HCT116 (cell line): ENCODE data around the gene TBC1D22B.

Source experiments
- EZH2 ChIP-seq: fragments of 200-600 bp; sonication (generic); IDR thresholded peaks from 2 replicates; pipeline ENCODE4 v1.6.1; 2017; ENCODE audit warnings: antibody characterized with exemption, mixed run types
- EZH2phosphoT487 ChIP-seq: fragments of 200-600 bp; IDR thresholded peaks from 2 replicates; pipeline ENCODE4 v1.6.1; 2018; ENCODE audit warnings: antibody characterized with exemption, borderline replicate concordance
- FOSL1 ChIP-seq: IDR thresholded peaks from 2 replicates; pipeline ENCODE4 v1.6.1; 2012; ENCODE audit warnings: low read depth
- JUND ChIP-seq: IDR thresholded peaks from 2 replicates; pipeline ENCODE4 v1.6.1; 2012
- POLR2A ChIP-seq: IDR thresholded peaks from 2 replicates; pipeline ENCODE4 v1.7.0; 2011; ENCODE audit warnings: borderline replicate concordance; ENCODE audit not compliant: insufficient read depth, insufficient read length; ENCODE audit errors: extremely low read depth
- POLR2AphosphoS5 ChIP-seq: IDR thresholded peaks from 2 replicates; pipeline ENCODE4 v1.6.1; 2011; ENCODE audit warnings: mild to moderate bottlenecking, low read depth, low read length, moderate library complexity
- SIN3A ChIP-seq: IDR thresholded peaks from 2 replicates; pipeline ENCODE4 v1.6.1; 2012; ENCODE audit warnings: low read depth
- SP1 ChIP-seq: IDR thresholded peaks from 2 replicates; pipeline ENCODE4 v1.6.1; 2012; ENCODE audit warnings: low read depth
- SRF ChIP-seq: IDR thresholded peaks from 2 replicates; pipeline ENCODE4 v1.6.1; 2012; ENCODE audit warnings: low read depth
- ZNF274 ChIP-seq: fragments of 200-500 bp; sonication (Bioruptor generic); IDR thresholded peaks from 2 replicates; pipeline ENCODE4 v1.6.1; 2014; ENCODE audit warnings: mild to moderate bottlenecking, low read depth, low read length, inconsistent platforms
- TF ChIP-seq, protein P1 (sequence below), 3 experiments: fragments of 200-600 bp in 1 of 3; sonication (generic) in 1 of 3; IDR thresholded peaks in 2 of 3; conservative IDR thresholded peaks in 1 of 3; 2 replicates each; pipeline ENCODE4 v1.5.1; 2012 to 2017; ENCODE audit warnings: low read depth in 2 of 3, low read length in 2 of 3, antibody characterized with exemption in 1 of 3, borderline replicate concordance in 1 of 3, control low read depth in 1 of 3, mild to moderate bottlenecking in 1 of 3, mixed read lengths in 1 of 3, mixed run types in 1 of 3, moderate library complexity in 1 of 3; ENCODE audit not compliant: insufficient read depth in 1 of 3
- TF ChIP-seq, protein P2 (sequence below): IDR thresholded peaks from 2 replicates; pipeline ENCODE4 v1.6.1; 2012

DNA sequence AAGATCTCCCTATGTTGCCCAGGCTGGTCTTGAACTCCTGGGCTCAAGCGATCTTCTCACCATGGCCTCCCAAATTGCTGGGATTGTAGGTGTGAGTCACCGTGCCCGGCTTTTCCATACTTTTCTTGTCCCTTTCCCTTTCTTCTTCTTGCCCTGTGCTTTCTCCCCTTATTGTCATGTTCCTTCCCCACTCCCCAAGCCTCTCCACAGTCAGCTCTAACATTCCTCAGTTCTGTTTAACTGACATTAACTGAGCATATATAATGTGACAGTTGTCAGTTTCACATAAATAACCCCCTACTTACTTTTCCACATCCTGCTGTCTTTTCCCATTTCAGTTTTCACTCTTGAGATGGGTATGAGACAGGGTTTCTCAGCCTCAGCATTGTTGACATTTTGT lies 86.7 kb downstream of the TBC1D22B start:
- TF ChIP-seq EZH2 (no peak), SIN3A (no peak), JUND (no peak), SP1 (no peak), ZNF274 (no peak), POLR2A (no peak), SRF (no peak), EZH2phosphoT487 (no peak), FOSL1 (no peak), POLR2AphosphoS5 (no peak)
- TF ChIP-seq, protein P1, sequence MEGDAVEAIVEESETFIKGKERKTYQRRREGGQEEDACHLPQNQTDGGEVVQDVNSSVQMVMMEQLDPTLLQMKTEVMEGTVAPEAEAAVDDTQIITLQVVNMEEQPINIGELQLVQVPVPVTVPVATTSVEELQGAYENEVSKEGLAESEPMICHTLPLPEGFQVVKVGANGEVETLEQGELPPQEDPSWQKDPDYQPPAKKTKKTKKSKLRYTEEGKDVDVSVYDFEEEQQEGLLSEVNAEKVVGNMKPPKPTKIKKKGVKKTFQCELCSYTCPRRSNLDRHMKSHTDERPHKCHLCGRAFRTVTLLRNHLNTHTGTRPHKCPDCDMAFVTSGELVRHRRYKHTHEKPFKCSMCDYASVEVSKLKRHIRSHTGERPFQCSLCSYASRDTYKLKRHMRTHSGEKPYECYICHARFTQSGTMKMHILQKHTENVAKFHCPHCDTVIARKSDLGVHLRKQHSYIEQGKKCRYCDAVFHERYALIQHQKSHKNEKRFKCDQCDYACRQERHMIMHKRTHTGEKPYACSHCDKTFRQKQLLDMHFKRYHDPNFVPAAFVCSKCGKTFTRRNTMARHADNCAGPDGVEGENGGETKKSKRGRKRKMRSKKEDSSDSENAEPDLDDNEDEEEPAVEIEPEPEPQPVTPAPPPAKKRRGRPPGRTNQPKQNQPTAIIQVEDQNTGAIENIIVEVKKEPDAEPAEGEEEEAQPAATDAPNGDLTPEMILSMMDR (IDR thresholded peaks at IDR 0.05 in 2 of 3, conservative IDR thresholded peaks at IDR 0.05 in 1 of 3; ENCODE audit: borderline replicate concordance in 1 of 3, insufficient read depth in 1 of 3, low read depth in 2 of 3, low read length in 2 of 3), result no peak
- TF ChIP-seq, protein P2, sequence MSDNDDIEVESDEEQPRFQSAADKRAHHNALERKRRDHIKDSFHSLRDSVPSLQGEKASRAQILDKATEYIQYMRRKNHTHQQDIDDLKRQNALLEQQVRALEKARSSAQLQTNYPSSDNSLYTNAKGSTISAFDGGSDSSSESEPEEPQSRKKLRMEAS, result no peak
